Activated effector memory CD4-positive, alpha-beta T cell treated with Interleukin-2 at 50 U/mL for 16 hours (primary cell): ENCODE results near the gene LYRM4.

Experiments used
- DNase-seq: peaks from one replicate; pipeline ENCODE4 v3.0.0-alpha.2; 2020

Gene LYRM4

DNA sequence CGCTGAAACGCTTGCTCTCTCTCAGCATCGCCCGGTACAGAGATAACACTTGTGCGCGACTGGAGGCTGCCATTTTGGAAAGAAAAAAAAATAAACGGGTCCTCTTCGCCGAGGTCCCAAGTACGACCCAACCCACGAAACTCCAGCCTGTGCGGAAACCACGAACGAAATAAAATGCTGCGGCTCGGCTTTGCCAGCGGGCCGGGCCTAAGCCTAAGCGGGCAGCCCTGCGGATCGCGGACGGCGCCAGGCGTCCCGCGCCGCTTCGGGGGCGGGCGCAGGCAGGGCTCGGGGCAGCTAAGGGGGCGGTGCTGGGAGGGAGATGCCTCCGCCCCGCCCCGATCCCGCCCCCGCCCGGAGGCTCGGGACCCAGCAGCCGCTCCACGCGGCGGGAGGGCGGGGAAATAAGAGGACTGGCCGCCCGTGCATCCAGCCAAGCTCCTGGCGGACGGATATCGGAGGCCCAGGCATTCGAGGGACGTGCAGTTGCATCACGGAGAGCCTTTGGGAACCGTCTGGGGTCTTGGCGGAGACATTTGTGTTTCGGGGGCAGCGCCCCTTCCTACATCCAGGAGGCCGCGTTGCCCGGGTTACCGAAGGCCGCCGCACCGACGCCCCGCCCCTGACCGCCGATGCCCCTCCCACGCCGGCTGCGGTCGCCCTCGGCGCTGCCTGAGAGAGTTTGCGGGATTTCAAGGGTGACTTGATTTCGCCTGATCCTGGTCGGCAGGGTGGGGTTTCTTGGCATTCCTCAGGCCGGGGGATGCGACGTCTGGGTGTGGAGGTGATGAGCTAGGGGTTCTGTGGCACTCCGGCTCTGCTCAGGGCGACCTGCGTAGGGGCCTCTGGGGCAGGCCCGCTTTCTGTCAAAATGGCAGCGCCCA is at the start of gene LYRM4, which contains the start of gene FARS2:
Gene LYRM4, minus strand, starts transcription at position 290 of the 884 bp plus-strand sequence. Its CDS starts 217 bp downstream, at position 73.
Gene FARS2, plus strand, starts transcription at position 853 of the 884 bp plus-strand sequence.
- peak; percentile 90 for DNase-seq

DNA sequence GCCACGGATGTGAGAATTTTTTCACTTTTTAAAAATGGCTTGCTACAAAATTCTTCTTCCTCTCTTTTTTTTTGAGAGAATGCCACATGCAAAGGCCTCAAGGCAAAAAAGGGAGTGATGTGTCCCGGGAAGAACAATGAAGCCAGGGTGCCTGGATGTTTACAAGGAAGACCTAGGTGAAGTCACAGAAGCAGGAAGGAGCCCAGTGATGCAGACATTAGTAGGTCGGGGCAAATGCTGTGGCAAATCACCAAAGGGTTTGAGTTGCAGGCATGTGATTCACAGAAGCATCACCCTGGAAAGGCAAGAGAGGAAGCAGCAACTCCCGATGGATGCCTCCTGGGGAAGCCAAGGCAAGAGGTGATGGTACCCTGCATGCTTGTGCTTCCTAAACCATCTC is 47.3 kb upstream of the LYRM4 start:
- DNase-seq: no peak

DNA sequence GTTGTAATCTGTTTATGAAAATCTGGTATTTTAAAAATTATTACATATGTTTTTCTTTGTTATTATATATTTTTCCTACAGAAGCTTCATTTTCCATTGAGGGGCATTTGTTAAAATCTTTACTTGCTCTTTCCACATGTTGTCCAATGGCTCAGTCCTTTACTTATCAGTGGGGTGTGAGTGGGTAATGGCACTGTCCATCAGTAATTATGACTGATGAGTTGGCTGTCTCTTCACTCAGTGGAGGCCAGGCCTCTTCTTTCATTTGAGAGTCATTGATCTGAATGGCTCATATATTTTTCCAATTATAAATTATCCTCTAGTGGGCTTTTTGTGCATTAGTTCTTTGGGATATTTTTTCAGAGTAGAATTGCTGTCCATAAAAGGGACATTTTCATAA is 46.3 kb upstream of the LYRM4 start:
- DNase-seq: no peak

DNA sequence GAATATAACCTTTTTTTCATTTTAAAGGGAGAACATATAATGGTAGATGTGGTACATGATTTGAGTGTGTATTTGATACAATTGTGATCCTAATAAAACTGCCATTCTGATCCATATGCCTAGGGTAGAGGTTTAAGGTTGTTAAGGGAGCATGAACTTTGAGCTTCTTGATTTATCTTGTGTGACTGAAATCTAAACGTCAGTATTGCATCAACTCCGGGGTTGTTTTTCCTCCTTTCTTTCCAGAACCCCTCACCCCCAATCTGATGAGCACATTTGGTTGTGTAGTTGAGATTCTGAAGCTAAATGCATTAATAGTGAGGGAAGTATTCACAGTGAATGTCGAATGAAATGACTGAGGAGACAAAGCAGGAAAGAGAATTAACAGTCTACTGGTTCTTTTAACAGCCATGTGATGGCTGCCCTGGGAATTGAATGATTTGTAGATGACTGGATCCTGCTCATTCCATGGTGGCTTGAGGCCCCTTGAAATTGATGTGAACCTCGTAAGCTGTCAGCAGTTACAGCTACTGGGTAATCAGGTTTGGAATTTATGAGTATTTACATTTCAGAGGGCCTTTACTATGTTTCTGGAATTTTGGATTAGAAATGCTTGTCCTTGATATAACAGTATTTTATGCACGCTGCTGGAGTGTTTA is 45.3 kb upstream of the LYRM4 start:
- no peak for DNase-seq

DNA sequence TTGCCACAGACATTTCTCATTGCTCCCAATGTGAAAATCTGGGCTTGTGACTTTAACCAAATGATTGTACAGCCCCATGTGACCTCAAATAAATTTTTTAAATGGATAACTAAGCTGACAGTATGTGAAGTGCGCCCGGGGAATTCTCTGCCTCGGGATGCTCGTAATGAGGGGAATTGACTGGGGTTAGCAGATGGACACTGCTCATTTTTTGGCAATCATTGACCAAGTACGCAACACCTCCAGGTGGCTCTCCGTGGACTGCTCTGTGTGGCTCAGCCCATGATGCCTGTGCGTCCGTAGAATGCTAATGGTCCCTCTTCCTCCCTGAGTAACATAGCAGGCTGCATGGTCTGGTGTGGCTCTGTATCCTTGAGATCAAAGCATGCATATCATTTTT is 42.9 kb upstream of the LYRM4 start:
- no peak for DNase-seq

DNA sequence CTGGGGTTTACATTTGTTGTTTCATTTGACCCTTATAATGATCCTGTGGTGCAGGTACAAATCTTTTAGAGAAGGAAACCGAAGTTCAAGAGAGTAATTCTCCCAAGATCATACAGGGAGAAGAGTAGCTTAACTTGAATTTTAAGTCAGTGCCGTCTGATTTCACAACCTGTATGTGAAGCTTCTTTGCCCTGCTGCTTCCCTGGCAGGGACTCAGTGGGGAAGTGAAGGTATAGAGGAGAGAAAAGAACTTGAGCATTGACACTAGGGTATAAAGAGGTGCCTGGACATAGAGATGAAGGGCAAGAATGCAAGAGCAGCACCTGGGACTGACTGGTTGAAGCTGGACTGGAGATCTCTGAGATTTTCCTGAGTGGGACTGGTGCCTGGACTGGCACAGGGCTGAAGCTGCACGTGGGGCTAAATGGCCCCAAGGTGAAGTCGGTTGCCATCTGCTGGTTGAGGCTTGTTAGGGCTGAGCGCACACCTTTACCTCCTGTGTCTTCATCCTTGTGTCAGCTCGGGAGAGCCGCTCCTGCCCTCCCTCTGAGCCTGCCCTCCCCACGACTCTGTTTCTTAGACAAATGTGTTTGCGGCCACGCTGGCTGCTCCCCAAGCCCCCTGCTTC is 42.4 kb upstream of the LYRM4 start:
- DNase-seq: peak; percentile 42

DNA sequence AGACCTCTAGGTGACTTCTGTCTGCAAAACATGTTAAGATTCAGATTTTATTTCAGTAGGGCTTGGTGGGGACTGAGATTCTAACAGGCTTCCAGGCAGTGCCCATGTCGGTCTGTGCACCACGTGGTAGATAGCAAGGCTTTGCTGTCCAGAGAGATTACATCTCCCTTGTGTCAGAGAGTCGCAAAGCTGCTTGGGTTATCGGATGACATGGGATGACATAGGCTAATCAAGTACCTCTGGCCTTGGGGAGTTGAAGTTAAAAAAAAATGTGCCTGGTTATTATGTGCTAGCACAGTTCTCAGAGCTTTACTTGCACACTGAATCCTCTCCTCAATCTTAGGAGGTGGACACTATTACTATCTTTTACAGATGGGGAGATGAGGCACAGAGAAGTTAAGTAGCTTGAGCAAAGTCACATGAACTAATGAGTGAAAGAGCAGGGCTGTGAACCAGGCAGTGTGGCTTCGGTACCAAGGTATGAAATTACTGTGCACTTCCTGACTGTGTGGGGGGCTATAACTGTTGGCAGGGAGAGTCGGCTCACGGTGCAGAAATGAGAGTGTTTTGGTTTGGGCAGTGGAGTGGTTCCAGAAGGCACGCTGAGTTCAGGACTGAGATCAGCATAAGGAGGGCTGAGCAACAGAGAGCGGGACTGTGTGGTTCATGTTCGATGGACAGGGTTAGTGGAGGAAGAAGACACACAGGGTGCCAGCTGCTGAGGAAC is 41.6 kb upstream of the LYRM4 start:
- peak; percentile 6 for DNase-seq

DNA sequence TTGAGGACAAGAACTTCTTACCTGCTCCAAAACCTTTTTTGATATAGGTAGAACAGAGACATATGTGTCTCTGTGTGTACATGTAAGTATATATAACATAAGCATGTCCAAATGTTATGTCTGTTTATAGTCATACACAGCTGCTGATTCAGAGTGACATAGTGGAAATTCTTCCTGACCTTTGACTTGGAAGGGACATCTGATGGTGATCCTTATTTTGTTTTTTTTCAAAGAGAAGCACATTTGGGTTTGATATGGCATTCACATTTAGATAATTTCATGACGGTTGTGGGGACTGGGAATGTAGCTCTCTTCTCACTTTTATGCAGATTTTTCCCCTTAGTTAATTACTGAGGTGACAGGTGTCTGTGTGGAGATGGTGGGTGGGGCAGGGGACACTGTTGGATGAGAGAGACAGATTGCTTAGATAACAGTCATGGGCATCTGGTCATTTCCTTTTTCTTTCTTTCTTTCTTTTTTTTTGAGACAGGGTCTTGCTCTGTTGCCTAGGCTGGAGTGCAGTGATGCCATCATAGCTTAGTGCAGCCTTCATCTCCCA is 39.5 kb upstream of the LYRM4 start:
- no peak for DNase-seq

DNA sequence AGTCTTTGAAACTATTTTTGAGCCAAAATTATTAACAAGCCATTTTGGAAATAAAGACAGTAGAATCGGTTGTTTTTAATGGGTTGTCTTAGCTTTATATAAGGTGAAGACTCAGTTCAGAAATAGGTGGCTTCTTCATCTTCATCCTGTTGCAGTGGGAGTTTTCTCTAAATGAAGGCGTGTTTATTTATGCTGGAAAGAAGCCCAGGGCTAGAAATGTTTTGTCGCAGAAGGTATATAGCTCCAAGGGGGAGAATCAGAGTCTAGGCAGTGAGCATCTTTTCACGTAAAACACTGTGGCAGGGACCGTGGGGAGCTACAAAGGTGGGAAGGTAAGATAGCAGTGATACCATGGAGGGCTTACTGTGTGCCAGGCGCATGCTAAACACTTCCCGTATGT is 34.9 kb upstream of the LYRM4 start:
- DNase-seq: no peak

DNA sequence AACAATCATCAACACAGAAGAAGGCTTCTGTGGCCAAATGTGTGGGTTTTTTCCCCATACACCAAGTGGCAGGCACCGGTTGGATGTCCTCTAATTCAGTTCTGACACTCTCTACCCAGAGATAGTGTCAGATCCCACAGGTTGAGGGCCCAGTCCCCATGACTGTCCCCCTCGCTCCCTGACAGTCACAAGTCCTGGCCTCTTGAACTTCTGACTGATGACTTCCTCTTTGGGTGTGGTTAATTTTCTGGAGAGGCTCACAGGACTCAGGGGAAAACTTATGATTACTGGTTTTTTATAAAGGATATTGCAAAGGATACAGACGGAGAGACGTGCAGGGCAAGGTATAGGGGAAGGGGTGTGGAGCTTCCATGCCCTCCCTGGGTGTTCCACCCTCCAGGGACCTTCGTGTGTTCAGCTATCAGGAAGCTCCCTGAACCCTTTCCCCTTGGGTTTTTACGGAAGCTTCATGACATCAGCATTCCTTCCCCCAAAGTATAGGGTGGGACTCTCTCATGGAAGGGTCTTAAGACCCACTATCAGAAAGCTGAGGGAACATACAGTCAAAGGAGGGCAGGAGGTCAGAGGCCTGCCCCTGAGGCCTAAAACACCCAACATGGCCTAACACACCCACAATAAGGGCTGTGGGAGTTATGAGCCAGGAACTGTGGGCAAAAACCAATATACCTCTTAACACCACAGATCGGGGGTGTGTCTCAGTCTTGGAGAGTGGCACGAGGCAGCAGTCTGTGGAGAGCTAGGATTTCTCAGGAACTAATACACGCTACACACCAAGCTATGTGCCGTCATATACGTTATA is 33.9 kb upstream of the LYRM4 start:
- DNase-seq: no peak

DNA sequence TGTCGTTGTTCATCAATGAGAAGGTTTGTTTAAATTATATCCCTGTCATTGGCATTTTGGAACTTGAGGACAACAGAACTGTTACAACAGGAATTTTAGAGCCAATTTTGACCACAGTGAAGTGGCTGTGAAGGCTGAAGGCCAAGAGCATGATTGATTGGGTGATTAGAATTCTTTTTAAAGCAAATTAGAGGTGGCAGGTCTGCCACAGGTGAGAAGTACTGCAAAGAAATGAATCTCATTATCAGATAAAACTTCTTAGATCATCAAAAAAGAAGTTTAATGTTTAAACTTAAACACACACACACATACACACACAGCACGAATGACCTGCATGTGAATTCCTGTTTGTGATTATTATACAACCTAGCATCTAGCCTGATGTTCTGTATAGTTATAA is 32.9 kb upstream of the LYRM4 start:
- no peak for DNase-seq

DNA sequence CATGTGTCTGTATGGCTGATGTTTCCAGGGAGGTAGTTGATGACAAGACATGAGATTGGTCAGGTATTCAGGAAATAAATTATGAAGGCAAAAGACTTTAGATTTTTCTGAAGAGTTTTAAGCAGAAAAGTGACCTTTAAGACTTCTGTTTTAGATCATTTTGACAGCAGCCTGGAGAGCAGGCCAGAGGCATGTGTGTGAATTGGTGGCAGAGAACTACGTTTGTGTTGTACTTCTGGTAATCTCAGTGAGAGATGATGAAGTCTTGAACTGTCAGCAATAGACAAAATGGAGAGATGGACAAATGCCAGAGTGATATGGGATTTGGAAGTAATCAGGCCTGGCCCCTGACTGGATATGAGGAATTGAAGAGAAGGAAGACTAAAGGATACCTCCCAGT is 31.4 kb upstream of the LYRM4 start:
- no peak for DNase-seq

DNA sequence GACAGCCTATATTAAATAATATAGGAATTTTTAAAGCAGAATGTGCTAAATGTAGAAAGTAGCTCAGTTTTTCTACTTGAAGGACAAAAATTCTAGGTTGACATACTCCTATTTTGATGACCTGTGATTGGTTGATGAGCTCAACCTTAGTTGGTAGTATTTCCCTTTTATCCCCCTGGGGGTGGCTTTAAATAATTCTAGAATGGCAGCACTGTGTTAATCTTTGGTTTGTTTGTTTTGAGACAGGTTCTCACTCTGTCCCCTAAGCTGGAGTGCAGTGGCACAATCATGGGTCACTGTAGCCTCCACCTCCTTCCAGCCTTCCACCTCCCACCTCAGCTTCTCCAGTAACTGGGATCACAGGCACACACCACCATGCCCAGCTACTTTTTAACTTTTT is 29.8 kb upstream of the LYRM4 start:
- DNase-seq: no peak

DNA sequence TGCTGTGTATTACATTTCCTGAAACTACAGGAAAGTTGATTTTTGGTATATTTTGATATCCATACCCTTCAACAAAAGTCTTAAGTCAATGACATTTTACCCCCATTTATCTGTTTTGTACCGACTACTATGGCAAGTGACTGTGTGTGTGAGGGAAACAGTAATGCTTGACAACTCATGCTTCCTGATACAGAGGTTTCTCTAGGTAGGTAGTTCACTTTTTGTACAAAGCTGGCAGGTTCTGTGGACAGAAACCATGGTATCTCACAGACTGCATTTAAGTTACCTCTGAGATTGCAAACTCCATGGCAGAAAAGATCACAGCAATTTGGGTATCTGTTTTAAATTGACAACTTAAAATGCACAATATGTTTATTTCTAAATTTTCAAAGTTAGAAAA is 29.3 kb upstream of the LYRM4 start:
- no peak for DNase-seq

DNA sequence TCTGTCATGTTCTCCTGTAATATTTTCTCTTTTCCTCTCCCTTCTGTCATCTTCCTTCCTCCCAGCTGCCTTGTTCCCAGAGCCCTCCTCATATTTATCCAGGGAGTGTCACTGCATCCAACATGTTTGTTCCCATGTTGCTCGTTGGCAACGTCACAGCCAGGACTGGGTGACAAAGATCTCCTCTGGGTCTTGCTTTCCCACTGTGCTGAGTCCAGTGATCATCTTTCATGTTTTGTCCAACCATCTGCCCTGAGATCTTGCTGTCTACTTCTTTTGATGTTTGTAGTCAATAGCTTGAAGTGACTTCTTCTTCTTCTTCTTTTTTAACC is 27.2 kb upstream of the LYRM4 start:
- DNase-seq: no peak

DNA sequence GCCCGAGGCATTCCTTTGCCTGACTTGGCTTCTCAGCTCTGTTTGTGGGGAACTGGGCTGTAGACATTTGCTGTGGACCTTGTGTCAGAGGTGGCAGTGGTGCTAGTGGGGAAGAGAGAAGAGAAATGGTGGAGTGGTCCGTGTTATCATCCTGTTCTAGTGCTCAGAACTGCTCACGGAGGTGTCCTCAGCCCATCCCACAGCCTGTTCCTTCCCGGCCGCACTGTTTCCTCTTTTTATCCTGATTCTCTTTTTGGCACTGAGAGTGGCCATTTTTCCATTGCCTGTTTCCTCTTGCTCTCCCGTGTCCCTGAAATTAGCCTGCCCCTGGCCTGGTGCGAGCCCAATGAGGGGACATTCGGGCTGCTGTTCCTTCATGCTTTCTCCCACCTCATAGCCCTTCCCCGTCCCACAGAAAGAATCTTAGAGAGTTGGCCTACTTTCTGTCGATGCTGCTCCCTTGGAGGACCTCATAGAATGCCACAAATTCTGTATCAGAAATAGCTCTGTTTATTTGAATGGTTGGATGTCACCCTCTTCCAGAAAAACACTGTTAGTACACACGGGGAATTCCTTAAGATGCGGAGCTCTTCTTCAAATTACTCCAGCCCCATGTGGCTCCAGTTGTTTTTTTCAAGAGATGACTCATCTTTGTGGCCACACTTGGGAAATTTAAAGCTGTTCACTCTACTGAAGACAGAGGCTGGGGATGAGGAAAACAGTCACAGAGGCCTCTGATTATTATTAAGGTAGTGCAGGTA is 26.6 kb upstream of the LYRM4 start:
- DNase-seq: no peak

DNA sequence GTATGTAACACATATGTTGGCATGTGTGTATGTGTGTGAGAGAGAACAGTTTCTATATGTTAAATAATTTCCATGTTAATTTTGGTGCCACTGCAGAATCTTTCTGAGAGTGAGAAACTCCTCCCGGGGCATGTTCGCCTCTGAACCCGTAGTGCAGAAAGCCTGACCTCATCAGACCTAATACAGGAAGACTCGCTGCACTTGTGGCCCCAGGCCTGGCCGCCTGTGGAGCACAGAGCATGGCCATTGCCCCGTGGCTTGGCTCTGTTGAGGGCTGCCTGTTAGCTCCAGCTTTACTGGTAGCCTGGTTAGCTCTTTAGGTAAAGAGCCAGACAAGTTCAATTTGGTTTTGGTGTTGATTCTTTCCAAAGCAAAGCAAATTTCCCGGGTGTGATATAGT is 26.0 kb upstream of the LYRM4 start:
- DNase-seq: no peak

DNA sequence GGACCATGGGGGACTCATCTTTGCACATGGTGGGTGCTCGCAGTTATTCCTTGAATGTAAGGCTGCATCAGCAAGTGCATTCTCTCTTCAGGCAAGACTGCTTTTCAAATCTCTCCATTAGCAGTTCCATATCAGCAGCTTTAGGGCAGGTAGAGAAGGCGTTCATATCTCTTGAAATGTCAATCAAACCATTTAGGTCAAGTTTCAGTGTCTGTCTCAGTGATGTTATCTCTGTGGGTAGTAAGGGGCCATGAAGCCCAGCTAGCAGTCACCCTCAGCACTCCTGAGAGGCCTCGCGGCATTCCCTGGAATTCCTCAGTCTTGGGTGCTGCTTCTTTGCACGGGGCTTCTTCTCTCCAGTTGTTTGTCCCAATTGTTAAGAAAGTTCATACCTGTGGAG is 24.8 kb upstream of the LYRM4 start:
- DNase-seq: no peak

DNA sequence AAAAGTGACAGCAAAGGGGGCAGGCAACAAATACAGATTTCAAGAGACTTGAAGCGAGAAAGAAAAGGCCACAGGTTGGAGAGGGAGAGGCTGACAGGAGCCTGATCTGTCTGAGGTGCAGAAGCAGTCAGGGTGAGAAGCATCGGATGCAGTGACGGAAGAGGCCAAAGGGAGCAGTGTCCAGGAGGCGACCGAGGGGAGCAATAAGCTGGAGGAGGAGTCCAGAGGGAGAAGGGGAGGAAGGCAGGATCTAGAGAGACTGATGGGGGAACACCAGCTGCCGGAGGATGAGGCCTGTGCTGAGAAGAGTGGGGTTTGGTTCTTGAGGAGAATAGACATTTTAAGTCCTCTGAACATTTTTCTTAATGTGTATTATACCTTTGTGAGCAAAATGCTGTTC is 24.3 kb upstream of the LYRM4 start:
- DNase-seq: no peak

DNA sequence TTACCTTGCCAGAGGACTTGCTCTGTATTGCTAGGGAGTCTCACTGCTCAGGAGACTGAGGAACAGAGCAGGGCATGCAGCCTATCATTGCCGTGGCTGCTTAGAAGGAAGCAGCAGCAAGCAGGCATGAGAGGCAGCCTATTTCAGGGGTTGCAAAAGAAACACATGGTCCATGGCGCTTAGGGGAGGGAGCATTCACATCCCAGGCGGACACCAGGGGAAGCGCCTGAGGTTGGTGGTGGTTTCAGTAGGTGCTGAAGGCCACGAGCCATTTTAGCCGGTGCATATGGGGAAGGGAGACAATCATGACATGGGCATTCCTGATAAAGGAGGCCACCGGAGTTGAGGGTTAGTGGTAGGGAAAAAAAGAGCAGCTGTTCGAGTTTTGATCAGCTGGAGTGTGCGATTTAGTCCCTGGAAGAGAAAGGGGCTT is 21.5 kb upstream of the LYRM4 start:
- DNase-seq: no peak

DNA sequence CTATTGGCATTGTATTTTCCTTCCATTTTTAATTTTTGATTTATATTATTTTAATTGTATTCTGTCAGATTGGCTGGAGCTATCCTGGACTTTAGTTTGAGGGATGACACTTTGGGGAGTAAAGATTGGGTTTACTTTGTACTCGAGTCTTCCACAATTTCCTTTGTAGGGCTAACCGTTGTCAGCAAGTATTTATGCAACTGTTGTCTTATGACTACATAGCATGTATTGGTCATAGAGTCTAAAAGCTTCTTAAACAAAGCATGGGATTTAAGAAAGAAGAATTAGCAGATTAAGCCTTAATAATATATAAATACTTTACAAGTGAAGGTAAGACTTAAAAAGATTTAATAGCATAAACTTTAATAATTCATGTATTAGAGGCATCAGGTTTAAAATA is 20.2 kb upstream of the LYRM4 start:
- no peak for DNase-seq
